Stomach (tissue), 4 donors: ENCODE data around the gene PKP4.

Experiments
- EP300 ChIP-seq: sonication (generic); formaldehyde crosslinking; IDR thresholded peaks from one replicate; pipeline ENCODE4 v1.6.1; 2017; ENCODE audit warnings: antibody characterized with exemption
- POLR2A ChIP-seq, 4 donors: fragments of 450-650 bp; IDR thresholded peaks; one replicate each; pipeline ENCODE4 v1.6.1; 2016; ENCODE audit warnings: antibody characterized with exemption in 4 of 4, control low read depth in 2 of 4, mild to moderate bottlenecking in 1 of 4, moderate library complexity in 1 of 4
- POLR2AphosphoS5 ChIP-seq, 3 donors: sonication (generic); formaldehyde crosslinking; IDR thresholded peaks; one replicate each; pipeline ENCODE4 v1.6.1; 2016; ENCODE audit warnings: antibody characterized with exemption in 3 of 3
- TF ChIP-seq, protein P1 (sequence below), 7 experiments: fragments of 450-650 bp in 4 of 7; fragments of 200-600 bp in 3 of 7; sonication (generic) in 3 of 7; IDR thresholded peaks; one replicate each; pipeline ENCODE4 v1.5.1; 2016 to 2019; ENCODE audit warnings: antibody characterized with exemption in 7 of 7, control low read depth in 2 of 7, mild to moderate bottlenecking in 1 of 7

DNA sequence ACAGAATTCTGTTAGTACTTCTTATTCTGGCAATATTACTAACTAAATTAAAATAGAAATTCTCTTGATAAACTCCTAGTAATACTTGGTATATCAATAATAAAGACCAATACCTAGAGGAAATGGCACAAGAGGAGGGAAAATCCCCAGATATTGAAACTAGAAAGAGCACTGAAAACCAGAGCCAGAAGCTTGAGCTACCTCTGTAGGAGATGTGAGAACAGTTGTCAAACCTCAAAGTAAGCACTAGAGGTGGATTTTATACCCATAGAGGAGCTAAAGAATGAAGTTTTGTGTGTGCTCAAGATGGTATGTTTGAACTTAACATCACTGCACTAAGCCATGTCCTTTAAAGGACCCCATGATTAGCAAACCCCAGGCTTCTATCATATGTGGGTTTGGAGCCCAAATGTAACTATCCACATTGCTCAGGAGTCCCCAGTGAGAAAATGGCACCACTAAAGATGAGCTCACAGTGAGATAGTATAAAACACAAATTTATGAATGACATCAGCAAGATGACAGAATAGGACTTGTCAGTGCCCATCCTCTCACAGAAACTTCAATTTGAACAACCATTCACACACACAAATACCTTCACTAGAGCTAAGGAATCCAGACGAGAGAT lies 122.1 kb downstream of the PKP4 start:
- TF ChIP-seq, protein P1, sequence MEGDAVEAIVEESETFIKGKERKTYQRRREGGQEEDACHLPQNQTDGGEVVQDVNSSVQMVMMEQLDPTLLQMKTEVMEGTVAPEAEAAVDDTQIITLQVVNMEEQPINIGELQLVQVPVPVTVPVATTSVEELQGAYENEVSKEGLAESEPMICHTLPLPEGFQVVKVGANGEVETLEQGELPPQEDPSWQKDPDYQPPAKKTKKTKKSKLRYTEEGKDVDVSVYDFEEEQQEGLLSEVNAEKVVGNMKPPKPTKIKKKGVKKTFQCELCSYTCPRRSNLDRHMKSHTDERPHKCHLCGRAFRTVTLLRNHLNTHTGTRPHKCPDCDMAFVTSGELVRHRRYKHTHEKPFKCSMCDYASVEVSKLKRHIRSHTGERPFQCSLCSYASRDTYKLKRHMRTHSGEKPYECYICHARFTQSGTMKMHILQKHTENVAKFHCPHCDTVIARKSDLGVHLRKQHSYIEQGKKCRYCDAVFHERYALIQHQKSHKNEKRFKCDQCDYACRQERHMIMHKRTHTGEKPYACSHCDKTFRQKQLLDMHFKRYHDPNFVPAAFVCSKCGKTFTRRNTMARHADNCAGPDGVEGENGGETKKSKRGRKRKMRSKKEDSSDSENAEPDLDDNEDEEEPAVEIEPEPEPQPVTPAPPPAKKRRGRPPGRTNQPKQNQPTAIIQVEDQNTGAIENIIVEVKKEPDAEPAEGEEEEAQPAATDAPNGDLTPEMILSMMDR (IDR thresholded peaks at IDR 0.05), result no peak
- TF ChIP-seq POLR2A (IDR thresholded peaks at IDR 0.05), result no peak
- TF ChIP-seq POLR2AphosphoS5 (IDR thresholded peaks at IDR 0.05), result no peak
- TF ChIP-seq EP300, result no peak
